KBM-7 (cell line): ENCODE measurements around the gene ZCCHC7.
A peak's percentile ranks its signal among the peaks of the same experiment; 100 is the strongest.

Source experiments
- DNase-seq: peaks from one replicate; pipeline ENCODE4 v3.0.0-alpha.2; 2015
- in situ Hi-C: fragments of 300-500 bp; cut with MboI; formaldehyde crosslinking; loops from 2 replicates; pipeline ENCODE4 v1.14.3; 2020; ENCODE audit warnings: low sequenced_read_pairs, low pct_unique_long_range_greater_than_20kb, mixed read lengths

Gene ZCCHC7

DNA sequence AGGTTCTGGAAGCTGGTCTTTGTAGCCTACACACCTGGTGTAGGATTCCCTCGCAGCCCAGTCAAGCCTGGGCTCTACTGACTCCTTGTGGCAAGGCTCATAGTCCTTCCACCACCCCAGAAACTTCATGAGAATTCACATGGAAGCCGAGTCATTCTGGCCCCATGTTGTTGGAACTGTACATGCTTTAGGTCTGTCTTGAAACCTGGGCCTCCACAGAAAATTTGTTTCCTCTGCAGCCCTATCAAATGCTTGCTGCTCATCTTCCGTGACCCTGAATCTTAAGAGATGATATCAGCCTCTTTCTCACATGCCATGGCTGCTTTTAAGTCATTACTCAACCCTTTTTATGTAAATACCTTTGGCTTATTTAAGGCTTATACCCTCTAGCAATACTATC lies 188.8 kb downstream of the ZCCHC7 start:
- in situ Hi-C loops = no loop called here
- peak; percentile 36 for DNase-seq

GRCh38 chr9:37311938-37312708 lies 191.7 kb downstream of the ZCCHC7 start:
- in situ Hi-C loops = no loop called here
- no peak for DNase-seq

- DNase-seq = peak; percentile 55
- in situ Hi-C loops = no loop called here
Observed at GRCh38 chr9:37324261-37324683, 203.9 kb downstream of the ZCCHC7 start.

DNA sequence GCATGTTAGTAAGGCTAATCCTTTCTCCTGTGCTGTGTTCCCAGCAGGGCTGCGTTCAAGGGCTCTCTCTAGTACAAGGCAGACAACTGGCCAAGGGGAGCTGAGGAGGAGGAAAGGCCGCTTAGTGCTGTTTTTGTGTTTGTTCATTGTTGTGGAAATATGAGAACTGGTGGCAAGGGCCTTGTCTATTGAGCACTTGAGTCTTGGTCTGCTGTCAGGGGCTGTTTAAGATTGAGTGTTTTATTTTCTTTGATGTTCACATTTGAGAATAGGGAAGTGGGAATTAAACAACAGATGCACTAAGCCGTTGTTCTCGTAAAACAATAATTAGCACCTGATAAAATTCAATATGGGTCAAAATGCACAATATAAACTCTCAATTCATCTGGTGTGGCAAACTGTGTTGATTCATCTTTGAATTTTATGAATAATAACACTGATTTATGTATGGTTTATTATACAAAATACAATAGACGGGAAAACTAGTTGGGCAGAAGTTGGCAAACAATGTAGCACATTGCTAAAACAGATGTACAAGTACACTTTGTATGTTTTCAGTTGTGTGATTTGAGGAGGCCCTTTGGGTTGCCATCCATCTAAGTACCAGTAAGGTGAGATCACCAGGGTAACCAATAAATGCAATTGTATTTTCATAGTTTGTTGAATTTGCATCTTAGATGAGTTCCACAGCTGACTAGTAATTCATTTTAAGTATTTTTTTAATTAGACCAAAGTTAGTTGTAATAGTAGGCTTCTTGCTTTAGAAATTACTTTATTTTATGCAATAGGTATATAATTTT lies 204.5 kb downstream of the ZCCHC7 start:
- DNase-seq = peak; percentile 74
- in situ Hi-C loops = no loop called here

- in situ Hi-C loops = no loop called here
- no peak for DNase-seq
Observed at GRCh38 chr9:37325778-37326177, 205.4 kb downstream of the ZCCHC7 start.

DNA sequence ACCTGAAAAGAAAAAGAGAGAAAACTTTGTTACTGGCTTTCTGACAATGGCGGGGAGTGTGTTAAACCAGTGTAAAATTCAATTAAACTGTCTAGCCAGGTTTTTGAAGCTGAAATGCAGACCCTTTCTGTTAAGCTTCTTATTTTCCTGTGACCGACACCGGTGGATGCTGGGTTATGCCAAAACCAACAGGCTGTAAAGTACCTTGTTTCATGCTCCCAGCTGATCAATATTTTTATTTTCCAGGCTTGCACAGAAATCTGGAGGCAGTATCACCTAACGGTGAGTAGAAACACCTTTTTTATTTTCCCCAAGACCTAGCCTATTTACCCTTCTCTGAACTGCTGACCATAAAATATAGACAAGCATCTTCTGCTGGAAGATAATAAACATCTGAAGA lies 207.2 kb downstream of the ZCCHC7 start:
- in situ Hi-C loops = no loop called here
- no peak for DNase-seq

DNA sequence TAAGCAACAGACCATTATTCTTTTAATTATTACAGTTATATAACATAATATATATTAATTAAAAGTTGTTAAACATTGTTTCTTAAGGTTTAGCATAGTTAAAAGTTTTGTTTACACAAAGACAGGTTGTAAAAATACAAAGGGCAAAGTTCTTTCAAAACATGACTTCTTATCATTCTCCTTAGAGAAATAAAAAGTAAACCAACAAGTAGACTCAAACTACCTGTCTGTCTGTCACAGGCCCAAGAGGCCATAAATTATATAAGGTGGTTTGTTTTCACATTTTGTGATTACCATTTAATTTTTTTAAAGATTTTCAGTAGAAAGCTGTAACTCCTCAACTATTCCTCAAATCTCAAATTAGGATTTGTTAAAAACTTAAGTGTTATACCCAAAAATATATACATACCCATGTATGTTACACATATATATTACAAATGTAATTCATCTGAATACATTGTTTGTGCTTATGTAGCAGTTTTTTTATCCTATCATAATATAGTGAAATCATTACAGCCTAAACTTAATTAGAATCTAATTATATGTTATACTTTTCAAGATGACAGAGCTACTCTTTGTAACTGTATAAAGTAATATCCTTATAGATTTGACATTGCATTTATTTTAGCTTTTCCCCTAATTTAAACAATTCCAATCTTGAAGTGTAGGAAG lies 208.3 kb downstream of the ZCCHC7 start:
- in situ Hi-C loops = no loop called here
- no peak for DNase-seq

- in situ Hi-C loops = no loop called here
- DNase-seq = peak; percentile 16
Observed at GRCh38 chr9:37329576-37329975, 209.2 kb downstream of the ZCCHC7 start.

GRCh38 chr9:37331871-37332270 lies 211.5 kb downstream of the ZCCHC7 start:
- in situ Hi-C loops = no loop called here
- DNase-seq = no peak

GRCh38 chr9:37332578-37332977 lies 212.2 kb downstream of the ZCCHC7 start:
- in situ Hi-C loops = no loop called here

DNA sequence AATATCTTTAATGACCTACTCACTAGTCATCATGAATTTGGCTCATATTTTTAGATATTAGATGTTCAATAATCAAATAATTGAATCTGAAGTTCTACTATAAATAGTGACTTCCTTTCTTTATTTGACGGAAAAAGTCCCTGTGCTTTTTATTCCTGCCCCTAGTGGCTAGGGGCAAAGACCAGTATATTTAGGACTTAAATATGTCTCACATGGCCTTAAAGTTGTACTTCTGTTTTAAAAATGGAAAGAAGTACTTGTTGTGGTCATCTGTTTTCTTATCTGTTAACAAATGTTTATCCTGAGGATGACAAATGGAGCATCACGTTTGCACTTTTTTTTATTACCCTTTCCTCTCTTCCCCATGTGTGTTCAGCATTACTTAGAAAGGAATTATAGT lies 212.9 kb downstream of the ZCCHC7 start:
- DNase-seq = no peak
- in situ Hi-C loops = no loop called here

More at GRCh38 chr9:37332578-37332977, 212.2 kb downstream of the ZCCHC7 start:
- no peak for DNase-seq

DNA sequence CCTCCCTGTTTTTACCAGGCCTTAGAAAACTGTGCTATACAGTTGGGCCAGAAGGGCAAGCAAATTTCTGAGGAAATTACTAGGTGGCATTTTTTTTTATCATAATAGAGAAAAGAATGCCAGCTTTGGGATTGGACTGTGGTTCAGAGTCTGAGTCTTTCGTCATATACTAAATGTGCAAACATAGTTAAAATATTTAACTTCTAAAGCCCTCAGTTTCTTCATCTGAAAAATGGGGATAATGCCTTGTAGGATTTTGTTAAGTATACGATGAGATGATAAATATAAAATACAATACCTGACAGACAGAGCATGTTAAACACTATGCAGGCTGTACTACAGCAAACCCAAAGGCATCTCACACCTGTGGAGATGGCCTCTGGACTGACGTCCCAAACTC lies 214.9 kb downstream of the ZCCHC7 start:
- in situ Hi-C loops = no loop called here
- no peak for DNase-seq

DNA sequence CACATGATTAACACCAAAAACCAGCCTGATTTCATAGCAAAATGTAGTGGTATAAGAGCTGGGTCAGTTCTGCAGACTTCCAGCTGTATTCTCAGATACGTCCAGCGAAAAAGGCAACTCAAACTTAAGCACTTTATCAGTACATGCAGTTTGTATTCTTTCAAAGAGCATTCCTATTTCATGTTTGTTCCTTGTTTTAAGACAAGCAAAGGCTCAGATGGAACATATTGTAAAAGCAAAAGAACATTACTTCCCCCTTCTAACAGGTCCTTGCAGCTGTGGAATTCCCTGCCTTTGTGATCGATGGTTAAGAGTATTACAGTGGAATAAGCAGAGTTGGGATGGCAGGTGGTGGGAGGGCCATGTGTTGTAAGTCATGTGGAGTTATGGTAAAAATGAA lies 215.8 kb downstream of the ZCCHC7 start:
- peak; percentile 8 for DNase-seq
- in situ Hi-C loops = no loop called here

- no peak for DNase-seq
- in situ Hi-C loops = no loop called here
Observed at GRCh38 chr9:37337301-37337890, 217.0 kb downstream of the ZCCHC7 start.

DNA sequence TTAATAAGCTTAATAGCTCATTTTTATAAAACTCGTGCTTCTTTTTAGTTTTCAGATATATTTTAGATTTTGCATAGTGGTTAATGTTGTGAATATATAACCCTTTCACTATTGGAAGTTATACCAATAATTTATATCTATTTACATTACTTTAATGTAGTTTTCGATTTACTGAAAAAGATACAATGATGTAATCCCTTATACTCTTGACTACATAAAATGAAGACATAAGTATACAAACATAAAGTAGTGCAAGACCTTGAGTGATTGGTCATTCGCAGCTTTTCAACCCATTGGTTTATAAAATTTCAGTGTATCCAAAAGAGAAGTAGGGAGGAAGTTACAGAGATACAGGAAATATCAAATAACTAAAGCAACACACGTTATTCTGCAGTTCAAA lies 217.8 kb downstream of the ZCCHC7 start:
- peak; percentile 17 for DNase-seq
- in situ Hi-C loops = no loop called here

- in situ Hi-C loops = no loop called here
- no peak for DNase-seq
Observed at GRCh38 chr9:37339923-37340322, 219.5 kb downstream of the ZCCHC7 start.

DNA sequence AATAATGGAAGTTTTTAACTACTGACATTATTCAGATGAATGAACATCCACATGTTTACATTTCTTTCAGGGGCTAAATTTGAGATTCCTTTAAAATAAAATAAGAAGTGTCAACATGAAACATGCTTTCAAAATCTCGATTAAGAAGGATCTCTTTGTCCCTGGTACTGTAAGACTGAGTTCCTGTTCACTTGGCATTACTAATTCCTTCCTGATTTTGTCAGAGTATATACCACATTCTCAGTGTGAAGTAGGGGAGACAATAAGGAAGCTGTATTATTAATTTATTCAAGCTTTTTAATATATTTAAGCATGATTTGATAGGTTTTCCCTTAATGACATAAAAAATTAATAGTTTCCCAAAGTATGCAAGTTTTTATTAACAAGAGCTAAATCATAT lies 220.6 kb downstream of the ZCCHC7 start:
- DNase-seq = no peak
- in situ Hi-C loops = no loop called here

DNA sequence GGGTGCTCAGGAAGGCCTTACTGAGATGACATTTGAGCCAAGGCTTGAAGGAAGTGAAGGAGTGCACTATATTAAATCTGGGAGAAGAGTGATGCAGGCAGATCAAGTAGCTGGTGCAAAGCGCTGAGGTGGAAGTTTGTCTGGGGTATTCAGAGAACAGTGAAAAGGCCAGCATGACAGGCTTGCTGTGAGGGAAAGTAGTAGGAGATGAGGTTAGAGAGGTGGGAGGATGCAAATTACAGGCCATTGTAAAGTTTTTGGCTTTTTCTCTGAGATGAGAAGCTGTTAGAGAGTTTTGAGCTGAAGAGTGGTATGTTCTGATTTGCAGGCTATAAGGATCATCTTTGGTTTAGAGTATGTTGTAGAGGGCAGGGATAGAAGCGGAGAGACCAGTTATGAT lies 221.3 kb downstream of the ZCCHC7 start:
- no peak for DNase-seq
- in situ Hi-C loops = no loop called here

DNA sequence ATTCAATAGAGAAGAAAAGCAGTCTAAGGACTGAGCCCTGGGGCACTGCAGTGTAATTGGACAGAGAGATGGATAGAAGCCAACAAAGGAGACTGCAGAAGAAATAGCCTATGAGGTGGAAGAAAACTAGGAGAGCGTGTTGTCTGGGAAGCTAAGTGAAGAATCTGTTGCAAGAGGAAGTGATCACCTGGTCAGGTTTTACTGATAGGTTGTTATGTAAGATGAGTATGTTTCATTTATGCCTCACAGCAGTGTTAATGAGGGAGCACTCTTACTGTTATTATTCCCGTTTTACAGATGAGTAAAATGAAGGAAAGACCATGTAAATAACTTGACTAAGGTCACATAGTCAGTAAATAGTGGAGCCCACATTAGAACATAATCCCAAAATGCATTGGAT lies 222.1 kb downstream of the ZCCHC7 start:
- in situ Hi-C loops = no loop called here
- DNase-seq = no peak

- no peak for DNase-seq
- in situ Hi-C loops = no loop called here
Observed at GRCh38 chr9:37342895-37343294, 222.5 kb downstream of the ZCCHC7 start.
